Stomach (tissue), 4 donors: ENCODE results near the gene BMPR2.
"Not testable (repeated sequence)": the region's sequence is repeated elsewhere in the genome, so short reads cannot be mapped to it uniquely, and the experiment has no call there.

Experiments
- CTCF ChIP-seq, 7 experiments: fragments of 450-650 bp in 4 of 7; fragments of 200-600 bp in 3 of 7; sonication (generic) in 3 of 7; IDR thresholded peaks; one replicate each; pipeline ENCODE4 v1.5.1; 2016 to 2019; ENCODE audit warnings: antibody characterized with exemption in 7 of 7, control low read depth in 2 of 7, mild to moderate bottlenecking in 1 of 7
- EP300 ChIP-seq: sonication (generic); formaldehyde crosslinking; IDR thresholded peaks from one replicate; pipeline ENCODE4 v1.6.1; 2017; ENCODE audit warnings: antibody characterized with exemption
- POLR2A ChIP-seq, 4 donors: fragments of 450-650 bp; IDR thresholded peaks; one replicate each; pipeline ENCODE4 v1.6.1; 2016; ENCODE audit warnings: antibody characterized with exemption in 4 of 4, control low read depth in 2 of 4, mild to moderate bottlenecking in 1 of 4, moderate library complexity in 1 of 4
- POLR2AphosphoS5 ChIP-seq, 3 donors: sonication (generic); formaldehyde crosslinking; IDR thresholded peaks; one replicate each; pipeline ENCODE4 v1.6.1; 2016; ENCODE audit warnings: antibody characterized with exemption in 3 of 3

- TF ChIP-seq CTCF (IDR thresholded peaks at IDR 0.05); POLR2A (IDR thresholded peaks at IDR 0.05); EP300; POLR2AphosphoS5 (IDR thresholded peaks at IDR 0.05): not testable (repeated sequence)
Observed at GRCh38 chr2:202535290-202535689, 159.2 kb downstream of the BMPR2 start.
